ENCODE results near the gene HIVEP2. TPM values are rescaled to one million over a fixed set of nuclear protein-coding genes. Genes with fewer than 3 reads are reported as not detected.

HIVEP2 gene
- total and polyA plus RNA-seq, 2 donors (not counting 1 experiment from before 2014, with no cell fraction given): 5.0 to 14.4 TPM

DNA sequence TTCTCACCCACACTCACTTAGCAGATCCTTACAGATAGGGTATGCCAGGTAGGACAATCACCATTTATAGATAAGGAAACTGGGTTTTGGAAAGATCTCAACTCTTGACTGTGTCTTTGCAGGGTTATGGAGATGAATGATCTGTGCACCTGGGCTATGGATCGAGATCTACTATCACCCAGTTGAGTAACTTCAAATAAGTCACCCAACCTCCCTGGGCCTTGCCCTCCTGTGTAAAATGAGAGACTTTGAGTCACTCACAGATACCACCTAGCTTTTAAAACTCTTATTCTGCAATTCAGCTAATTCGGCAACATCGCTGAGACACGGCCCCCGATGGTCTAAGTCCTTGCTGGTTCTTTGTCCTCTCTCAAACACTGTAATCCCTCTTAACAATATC is 53.5 kb downstream of the HIVEP2 start:
- Histone ChIP-seq H3K79me2 (ENCODE audit: control insufficient read depth, insufficient read depth, low read length) (peaks cover 13% of the 10 kb centered on the region), H3K9me3 (ENCODE audit: control insufficient read depth, insufficient read depth, low read depth, low read length) (no peaks in the 10 kb centered on the region)

DNA sequence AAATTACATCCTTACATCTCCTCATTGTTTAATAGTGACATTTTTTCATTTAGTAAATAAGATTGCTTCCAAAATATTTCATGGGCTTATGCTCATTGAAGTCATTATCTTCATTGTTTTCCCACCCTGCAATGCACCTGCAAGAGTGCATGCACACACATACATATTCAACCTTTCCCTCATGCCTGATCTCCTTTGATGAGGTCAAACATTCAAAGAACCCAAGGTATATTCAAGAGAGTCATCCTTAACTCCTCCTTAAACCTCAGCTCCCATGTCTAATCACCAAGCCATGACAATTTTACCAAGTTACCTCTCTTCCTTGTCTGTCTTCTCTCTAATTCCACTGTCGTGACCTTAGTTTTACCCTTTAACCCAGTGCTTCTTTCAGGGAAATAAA is 56.5 kb downstream of the HIVEP2 start:
- no peak overlapping the region for H2AFZ ChIP-seq (ENCODE audit: low read length)
- no peak for TF ChIP-seq EZH2 (IDR thresholded peaks at IDR 0.05; ENCODE audit: low read length, missing control alignments)
- TF ChIP-seq CTCF (conservative IDR thresholded peaks at IDR 0.05 in 1 of 2, IDR thresholded peaks at IDR 0.05 in 1 of 2; ENCODE audit: low read depth in 1 of 2, low read length in 2 of 2): no peak
- no peak overlapping the region for H3K4me2 ChIP-seq (ENCODE audit: extremely low read depth, insufficient read depth, low read length)
- DNase-seq (ENCODE audit: low read depth in 2 of 2): no peak
- peaks cover 15% of the 10 kb centered on the region for H3K4me1 ChIP-seq (ENCODE audit: control insufficient read depth, extremely low read depth, insufficient read depth, low read length)
- H3K27me3 ChIP-seq (ENCODE audit: control insufficient read depth, insufficient read depth, low read length): no peaks in the 10 kb centered on the region
- no peak overlapping the region for H3K27ac ChIP-seq (ENCODE audit: insufficient read depth, low read length)
- H4K20me1 ChIP-seq (ENCODE audit: control insufficient read depth, extremely low read depth, insufficient read depth, low read length): no peaks in the 10 kb centered on the region
- H3K9ac ChIP-seq (ENCODE audit: insufficient read depth, low read length): no peak overlapping the region
- H3K4me3 ChIP-seq (replicated peaks in 1 of 4; ENCODE audit: control extremely low read depth in 1 of 4, insufficient read depth in 1 of 4, low read depth in 3 of 4, low read length in 4 of 4): no peak overlapping the region
- no peaks in the 10 kb centered on the region for H3K36me3 ChIP-seq (ENCODE audit: control insufficient read depth, insufficient read depth, low read length)
- no peaks in the 10 kb centered on the region for H3K9me3 ChIP-seq (ENCODE audit: control insufficient read depth, insufficient read depth, low read depth, low read length)
- H3K79me2 ChIP-seq (ENCODE audit: control insufficient read depth, insufficient read depth, low read length): peaks cover 15% of the 10 kb centered on the region

More for the DNA sequence above, 53.5 kb downstream of the HIVEP2 start:
- H3K4me3 ChIP-seq (replicated peaks in 1 of 4; ENCODE audit: control extremely low read depth in 1 of 4, insufficient read depth in 1 of 4, low read depth in 3 of 4, low read length in 4 of 4): no peak overlapping the region
- H3K9ac ChIP-seq (ENCODE audit: insufficient read depth, low read length): no peak overlapping the region
- no peaks in the 10 kb centered on the region for H4K20me1 ChIP-seq (ENCODE audit: control insufficient read depth, extremely low read depth, insufficient read depth, low read length)
- no peak overlapping the region for H3K4me2 ChIP-seq (ENCODE audit: extremely low read depth, insufficient read depth, low read length)
- peaks cover 5% of the 10 kb centered on the region for H3K4me1 ChIP-seq (ENCODE audit: control insufficient read depth, extremely low read depth, insufficient read depth, low read length)
- H2AFZ ChIP-seq (ENCODE audit: low read length): no peak overlapping the region
- no peaks in the 10 kb centered on the region for H3K27me3 ChIP-seq (ENCODE audit: control insufficient read depth, insufficient read depth, low read length)
- no peak for DNase-seq (ENCODE audit: low read depth in 2 of 2)
- TF ChIP-seq CTCF (conservative IDR thresholded peaks at IDR 0.05 in 1 of 2, IDR thresholded peaks at IDR 0.05 in 1 of 2; ENCODE audit: low read depth in 1 of 2, low read length in 2 of 2): no peak
- no peaks in the 10 kb centered on the region for H3K36me3 ChIP-seq (ENCODE audit: control insufficient read depth, insufficient read depth, low read length)
- H3K27ac ChIP-seq (ENCODE audit: insufficient read depth, low read length): no peak overlapping the region

GRCh38 chr6:142887517-142887916 is 57.5 kb downstream of the HIVEP2 start:
- no peak overlapping the region for H3K9ac ChIP-seq (ENCODE audit: insufficient read depth, low read length)
- no peaks in the 10 kb centered on the region for H4K20me1 ChIP-seq (ENCODE audit: control insufficient read depth, extremely low read depth, insufficient read depth, low read length)
- no peak overlapping the region for H3K4me3 ChIP-seq (replicated peaks in 1 of 4; ENCODE audit: control extremely low read depth in 1 of 4, insufficient read depth in 1 of 4, low read depth in 3 of 4, low read length in 4 of 4)
- no peaks in the 10 kb centered on the region for H3K9me3 ChIP-seq (ENCODE audit: control insufficient read depth, insufficient read depth, low read depth, low read length)
- H2AFZ ChIP-seq (ENCODE audit: low read length): no peak overlapping the region
- peaks cover 15% of the 10 kb centered on the region for H3K79me2 ChIP-seq (ENCODE audit: control insufficient read depth, insufficient read depth, low read length)
- TF ChIP-seq EZH2 (IDR thresholded peaks at IDR 0.05; ENCODE audit: low read length, missing control alignments) (no peak), CTCF (conservative IDR thresholded peaks at IDR 0.05 in 1 of 2, IDR thresholded peaks at IDR 0.05 in 1 of 2; ENCODE audit: low read depth in 1 of 2, low read length in 2 of 2) (no peak)
- peak overlapping the region; percentile 30 for H3K27ac ChIP-seq (ENCODE audit: insufficient read depth, low read length)
- no peak overlapping the region for H3K4me2 ChIP-seq (ENCODE audit: extremely low read depth, insufficient read depth, low read length)
- no peaks in the 10 kb centered on the region for H3K36me3 ChIP-seq (ENCODE audit: control insufficient read depth, insufficient read depth, low read length)
- DNase-seq (ENCODE audit: low read depth in 2 of 2): no peak
- no peaks in the 10 kb centered on the region for H3K27me3 ChIP-seq (ENCODE audit: control insufficient read depth, insufficient read depth, low read length)
- H3K4me1 ChIP-seq (ENCODE audit: control insufficient read depth, extremely low read depth, insufficient read depth, low read length): peaks cover 13% of the 10 kb centered on the region

All from fibroblast of lung (primary cell).